Large intestine (tissue), 3 donors: ENCODE results near the gene CIC. TPM values are rescaled to one million over a fixed set of nuclear protein-coding genes. Genes with fewer than 3 reads are reported as not detected.
"Not testable (repeated sequence)": the region's sequence is repeated elsewhere in the genome, so short reads cannot be mapped to it uniquely, and the experiment has no call there.

Source experiments
- DNase-seq, 2 donors: peaks; one replicate each; pipeline versions ENCODE4 v3.0.0 to v3.0.0-alpha.2; 2013
- H3K27ac ChIP-seq: one replicate; pipeline ENCODE4 v1.5.1; 2013; ENCODE audit warnings: low read length
- H3K27me3 ChIP-seq: 2 replicates; pipeline ENCODE4 v1.6.1; 2013; ENCODE audit warnings: low read length; ENCODE audit not compliant: control insufficient read depth, insufficient read depth
- H3K36me3 ChIP-seq: 2 replicates; pipeline ENCODE4 v1.6.1; 2013; ENCODE audit warnings: low read length; ENCODE audit not compliant: control insufficient read depth, insufficient read depth
- H3K4me1 ChIP-seq: one replicate; pipeline ENCODE4 v1.6.1; 2013; ENCODE audit warnings: low read length; ENCODE audit not compliant: control insufficient read depth, insufficient read depth
- H3K4me3 ChIP-seq: one replicate; pipeline ENCODE4 v1.5.1; 2013; ENCODE audit warnings: low read length
- H3K9me3 ChIP-seq: one replicate; pipeline ENCODE4 v1.6.1; 2013; ENCODE audit warnings: mild to moderate bottlenecking, low read depth, low read length, moderate library complexity; ENCODE audit not compliant: control insufficient read depth
- WGBS: methylation state at CpG from one replicate; pipeline ENCODE4 v1.1.5; 2013; ENCODE audit warnings: low lambda C conversion rate; ENCODE audit not compliant: insufficient coverage; 5-methylcytosine and 5-hydroxymethylcytosine counted together
- polyA plus RNA-seq: library from polyadenylated mRNA; unstranded; fragments of 120-200 nt; gene quantifications from one replicate; pipeline ENCODE4 v1.2.1, GENCODE V29; 2013

The CIC gene
- polyA plus RNA-seq, 1 donor = 43.4 TPM

GRCh38 chr19:42333018-42333417 is 64.0 kb downstream of the CIC start:
- no peak overlapping the region for H3K27ac ChIP-seq
- WGBS = no CpG with 5 or more reads among the region's 3 CpGs
- H3K4me3 ChIP-seq = no peak overlapping the region
- no peaks in the 10 kb centered on the region for H3K9me3 ChIP-seq
- no peaks in the 10 kb centered on the region for H3K27me3 ChIP-seq
- H3K4me1 ChIP-seq = peaks cover 8% of the 10 kb centered on the region
- peaks cover 27% of the 10 kb centered on the region for H3K36me3 ChIP-seq
- DNase-seq = no peak

DNA sequence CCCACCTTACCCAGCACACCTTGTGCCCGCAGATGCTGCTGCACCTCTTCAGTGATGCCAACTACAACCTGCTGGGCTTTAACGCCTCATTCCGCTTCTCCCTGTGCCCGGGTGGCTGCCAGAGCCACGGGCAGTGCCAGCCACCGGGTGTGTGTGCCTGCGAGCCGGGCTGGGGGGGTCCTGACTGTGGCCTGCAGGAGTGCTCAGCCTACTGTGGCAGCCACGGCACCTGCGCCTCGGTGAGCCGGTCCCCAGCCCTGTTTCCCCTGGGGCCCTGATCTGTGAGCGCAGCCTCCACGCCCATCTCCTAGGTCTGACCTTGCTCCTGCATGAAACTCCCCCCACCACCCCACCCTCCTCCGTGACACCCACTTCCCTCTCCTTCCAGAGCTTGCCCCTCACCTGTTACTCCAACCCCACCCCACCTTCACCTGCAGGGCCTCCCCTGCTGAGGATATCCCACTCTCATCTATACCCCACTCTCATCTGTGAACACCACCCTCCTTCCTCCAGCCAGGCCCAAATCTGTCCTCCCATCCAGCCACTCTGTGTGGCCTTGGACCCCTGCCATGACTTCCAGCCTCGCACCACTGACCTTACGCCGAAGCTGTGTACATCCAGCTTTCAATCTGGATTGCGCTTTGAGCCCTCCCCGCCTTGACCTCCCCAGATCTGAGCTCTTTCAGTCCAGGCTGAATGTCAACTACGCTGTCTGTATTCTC is 65.1 kb downstream of the CIC start:
- 96% methylated on average over 2 of the region's 21 CpGs for WGBS
- Histone ChIP-seq H3K27ac (no peak overlapping the region), H3K4me3 (no peak overlapping the region), H3K4me1 (no peaks in the 10 kb centered on the region), H3K27me3 (no peaks in the 10 kb centered on the region), H3K9me3 (no peaks in the 10 kb centered on the region), H3K36me3 (peaks cover 29% of the 10 kb centered on the region)
- DNase-seq = no peak

- no peak overlapping the region for H3K27ac ChIP-seq
- H3K27me3 ChIP-seq = no peaks in the 10 kb centered on the region
- no peaks in the 10 kb centered on the region for H3K4me1 ChIP-seq
- H3K9me3 ChIP-seq = no peaks in the 10 kb centered on the region
- H3K4me3 ChIP-seq = no peak overlapping the region
- 88% methylated on average over 2 of the region's 13 CpGs for WGBS
- peaks cover 29% of the 10 kb centered on the region for H3K36me3 ChIP-seq
- DNase-seq = no peak
Measured at GRCh38 chr19:42334697-42335373, 65.8 kb downstream of the CIC start.

DNA sequence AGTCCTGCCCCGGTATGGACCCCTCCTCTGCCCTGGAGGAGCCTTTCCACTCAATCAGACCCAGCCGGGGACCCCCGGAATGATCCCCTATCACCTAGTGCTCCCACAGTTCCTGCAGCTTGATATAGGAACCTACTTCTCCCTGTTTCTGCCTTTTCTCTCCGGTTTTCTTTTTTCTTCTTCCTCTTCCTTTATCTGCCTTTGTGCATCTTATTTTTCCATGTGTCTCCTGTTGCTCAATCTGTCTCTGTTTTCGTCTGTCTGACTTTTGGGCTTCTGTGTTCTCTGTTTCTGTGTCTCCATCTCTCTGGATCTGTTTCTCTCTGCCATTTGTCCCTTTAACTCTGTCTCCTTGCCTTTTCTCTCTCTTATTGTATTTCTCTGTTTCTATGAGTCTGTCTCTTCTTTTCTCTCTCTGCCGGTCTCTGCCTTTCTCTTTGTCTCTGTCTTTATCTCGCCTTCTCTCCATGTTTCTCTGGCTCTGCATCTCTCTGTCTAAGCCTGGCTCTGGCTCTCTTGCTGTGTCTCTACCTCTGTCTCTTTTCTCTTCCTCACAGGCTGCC is 66.4 kb downstream of the CIC start:
- no peaks in the 10 kb centered on the region for H3K4me1 ChIP-seq
- no peak overlapping the region for H3K4me3 ChIP-seq
- H3K36me3 ChIP-seq = peaks cover 29% of the 10 kb centered on the region
- DNase-seq = no peak
- H3K27ac ChIP-seq = no peak overlapping the region
- 90% methylated on average over 6 of the region's 7 CpGs for WGBS
- no peaks in the 10 kb centered on the region for H3K27me3 ChIP-seq
- no peaks in the 10 kb centered on the region for H3K9me3 ChIP-seq

DNA sequence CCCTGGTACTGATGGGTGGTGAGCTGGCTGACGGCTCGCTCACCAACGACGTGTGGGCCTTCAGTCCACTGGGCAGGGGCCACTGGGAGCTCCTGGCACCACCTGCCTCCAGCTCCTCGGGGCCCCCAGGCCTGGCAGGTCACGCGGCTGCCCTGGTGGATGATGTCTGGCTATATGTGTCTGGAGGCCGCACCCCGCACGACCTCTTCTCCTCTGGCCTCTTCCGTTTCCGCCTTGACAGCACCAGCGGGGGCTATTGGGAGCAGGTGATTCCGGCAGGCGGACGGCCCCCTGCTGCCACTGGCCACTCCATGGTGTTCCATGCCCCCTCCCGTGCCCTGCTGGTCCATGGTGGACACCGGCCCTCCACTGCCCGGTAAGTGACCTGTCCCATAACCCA is 66.9 kb downstream of the CIC start:
- Histone ChIP-seq H3K4me1 (no peaks in the 10 kb centered on the region), H3K27ac (no peak overlapping the region), H3K9me3 (no peaks in the 10 kb centered on the region), H3K4me3 (no peak overlapping the region), H3K36me3 (peaks cover 29% of the 10 kb centered on the region), H3K27me3 (no peaks in the 10 kb centered on the region)
- no peak for DNase-seq
- WGBS = no CpG with 5 or more reads among the region's 19 CpGs

DNA sequence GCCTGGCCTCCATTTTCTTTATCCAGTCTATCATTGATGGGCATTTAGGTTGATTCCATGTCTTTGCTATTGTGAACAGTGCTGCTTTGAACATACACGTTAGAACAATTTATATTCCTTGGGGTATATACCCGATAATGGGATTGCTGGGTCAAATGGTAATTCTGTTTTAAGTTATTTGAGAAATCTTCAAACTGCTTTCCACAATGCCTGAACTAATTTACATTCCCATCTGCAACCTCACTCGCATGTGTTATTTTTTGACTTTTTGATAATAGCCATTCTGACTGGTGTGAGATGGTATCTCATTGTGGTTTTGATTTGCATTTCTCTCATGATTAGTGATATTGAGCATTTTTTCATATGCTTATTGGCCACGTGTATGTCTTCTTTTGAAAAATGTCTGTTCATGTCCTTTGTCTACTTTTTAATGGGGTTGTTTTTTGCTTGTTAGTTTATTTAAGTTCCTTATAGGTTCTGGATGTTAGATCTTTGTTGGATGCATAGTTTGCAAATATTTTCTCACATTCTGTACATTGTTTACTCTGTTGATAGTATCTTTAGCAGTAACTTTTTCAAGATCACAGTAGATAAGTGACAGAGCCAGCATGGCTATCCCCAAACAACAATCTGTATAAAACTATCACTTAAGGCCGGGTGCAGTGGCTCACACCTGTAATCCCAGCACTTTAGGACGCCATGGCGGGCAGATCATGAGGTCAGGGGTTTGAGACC is 70.2 kb downstream of the CIC start:
- peaks cover 38% of the 10 kb centered on the region for H3K36me3 ChIP-seq
- H3K27ac ChIP-seq, H3K4me1 ChIP-seq, H3K27me3 ChIP-seq, H3K4me3 ChIP-seq, H3K9me3 ChIP-seq, DNase-seq: not testable (repeated sequence)
- no CpG with 5 or more reads among the region's 7 CpGs for WGBS

- not testable (repeated sequence) for H3K27me3 ChIP-seq, H3K4me3 ChIP-seq, H3K4me1 ChIP-seq, H3K27ac ChIP-seq, H3K9me3 ChIP-seq, DNase-seq
- WGBS = 100% methylated on average over 1 of the region's 4 CpGs
- peaks cover 40% of the 10 kb centered on the region for H3K36me3 ChIP-seq
Measured at GRCh38 chr19:42339922-42340321, 70.9 kb downstream of the CIC start.

- Histone ChIP-seq H3K9me3 (no peaks in the 10 kb centered on the region), H3K36me3 (peaks cover 31% of the 10 kb centered on the region), H3K27ac (no peak overlapping the region), H3K27me3 (no peaks in the 10 kb centered on the region), H3K4me1 (no peaks in the 10 kb centered on the region), H3K4me3 (no peak overlapping the region)
- no peak for DNase-seq
- WGBS = no CpG with 5 or more reads among the region's 17 CpGs
Measured at GRCh38 chr19:42343344-42344110, 74.5 kb downstream of the CIC start.

GRCh38 chr19:42344336-42344893 is 75.4 kb downstream of the CIC start:
- WGBS = 100% methylated on average over 1 of the region's 18 CpGs

More at GRCh38 chr19:42344336-42344893, 75.4 kb downstream of the CIC start:
- Histone ChIP-seq H3K9me3 (no peaks in the 10 kb centered on the region), H3K27ac (no peak overlapping the region), H3K4me1 (no peaks in the 10 kb centered on the region), H3K36me3 (peaks cover 32% of the 10 kb centered on the region), H3K4me3 (no peak overlapping the region), H3K27me3 (no peaks in the 10 kb centered on the region)
- no peak for DNase-seq
